ENCODE results near the gene SZT2.

Gene SZT2

GRCh38 chr1:43402089-43402865, 12.6 kb downstream of the SZT2 start:
- Histone ChIP-seq H3K27me3 (ENCODE audit: low read depth, low read length) (no peaks in the 10 kb centered on the region), H4K20me1 (ENCODE audit: insufficient read depth, low read length) (no peaks in the 10 kb centered on the region), H3K79me2 (ENCODE audit: low read length) (no peaks in the 10 kb centered on the region), H3K4me1 (ENCODE audit: low read length) (no peaks in the 10 kb centered on the region), H3K9me3 (ENCODE audit: insufficient read depth, low read length) (no peaks in the 10 kb centered on the region), H3K9ac (ENCODE audit: low read length) (no peak overlapping the region), H3K27ac (ENCODE audit: low read length) (no peak overlapping the region), H3K4me2 (ENCODE audit: low read length) (no peak overlapping the region), H3K4me3 (ENCODE audit: low read length) (no peak overlapping the region), H2AFZ (ENCODE audit: low read depth, low read length) (no peak overlapping the region), H3K36me3 (replicated peaks; ENCODE audit: low read depth, low read length) (peaks cover 3% of the 10 kb centered on the region)
- TF ChIP-seq CTCF (IDR thresholded peaks at IDR 0.05; ENCODE audit: low read depth, low read length): no peak
- no peak for TF ChIP-seq EZH2phosphoT487 (IDR thresholded peaks at IDR 0.05; ENCODE audit: low read depth)

GRCh38 chr1:43404353-43404752, 14.7 kb downstream of the SZT2 start:
- no peak overlapping the region for H3K4me3 ChIP-seq (ENCODE audit: low read length)
- no peak overlapping the region for H3K4me2 ChIP-seq (ENCODE audit: low read length)
- H3K9ac ChIP-seq (ENCODE audit: low read length): no peak overlapping the region
- peaks cover 3% of the 10 kb centered on the region for H3K36me3 ChIP-seq (replicated peaks; ENCODE audit: low read depth, low read length)
- H3K9me3 ChIP-seq (ENCODE audit: insufficient read depth, low read length): no peaks in the 10 kb centered on the region
- TF ChIP-seq EZH2phosphoT487 (IDR thresholded peaks at IDR 0.05; ENCODE audit: low read depth) (no peak), CTCF (IDR thresholded peaks at IDR 0.05; ENCODE audit: low read depth, low read length) (no peak)
- no peak overlapping the region for H3K27ac ChIP-seq (ENCODE audit: low read length)
- no peaks in the 10 kb centered on the region for H3K27me3 ChIP-seq (ENCODE audit: low read depth, low read length)
- H4K20me1 ChIP-seq (ENCODE audit: insufficient read depth, low read length): no peaks in the 10 kb centered on the region
- H3K4me1 ChIP-seq (ENCODE audit: low read length): no peaks in the 10 kb centered on the region
- no peak overlapping the region for H2AFZ ChIP-seq (ENCODE audit: low read depth, low read length)
- no peaks in the 10 kb centered on the region for H3K79me2 ChIP-seq (ENCODE audit: low read length)

- no peak for TF ChIP-seq EZH2phosphoT487 (IDR thresholded peaks at IDR 0.05; ENCODE audit: low read depth)
- TF ChIP-seq CTCF (IDR thresholded peaks at IDR 0.05; ENCODE audit: low read depth, low read length): no peak
- no peaks in the 10 kb centered on the region for H3K4me1 ChIP-seq (ENCODE audit: low read length)
- H4K20me1 ChIP-seq (ENCODE audit: insufficient read depth, low read length): no peaks in the 10 kb centered on the region
- H2AFZ ChIP-seq (ENCODE audit: low read depth, low read length): no peak overlapping the region
- no peaks in the 10 kb centered on the region for H3K9me3 ChIP-seq (ENCODE audit: insufficient read depth, low read length)
- H3K27ac ChIP-seq (ENCODE audit: low read length): no peak overlapping the region
- H3K27me3 ChIP-seq (ENCODE audit: low read depth, low read length): no peaks in the 10 kb centered on the region
- H3K4me2 ChIP-seq (ENCODE audit: low read length): no peak overlapping the region
- no peak overlapping the region for H3K4me3 ChIP-seq (ENCODE audit: low read length)
- H3K36me3 ChIP-seq (replicated peaks; ENCODE audit: low read depth, low read length): peaks cover 3% of the 10 kb centered on the region
- H3K9ac ChIP-seq (ENCODE audit: low read length): no peak overlapping the region
- H3K79me2 ChIP-seq (ENCODE audit: low read length): no peaks in the 10 kb centered on the region
These were observed 15.6 kb downstream of the SZT2 start for GRCh38 chr1:43405219-43405875.

GRCh38 chr1:43405876-43406234, 16.2 kb downstream of the SZT2 start:
- no peak overlapping the region for H3K27ac ChIP-seq (ENCODE audit: low read length)
- H3K4me2 ChIP-seq (ENCODE audit: low read length): no peak overlapping the region
- H3K36me3 ChIP-seq (replicated peaks; ENCODE audit: low read depth, low read length): peaks cover 3% of the 10 kb centered on the region
- no peaks in the 10 kb centered on the region for H3K4me1 ChIP-seq (ENCODE audit: low read length)
- H4K20me1 ChIP-seq (ENCODE audit: insufficient read depth, low read length): no peaks in the 10 kb centered on the region
- no peak for TF ChIP-seq EZH2phosphoT487 (IDR thresholded peaks at IDR 0.05; ENCODE audit: low read depth)
- no peak for TF ChIP-seq CTCF (IDR thresholded peaks at IDR 0.05; ENCODE audit: low read depth, low read length)
- no peak overlapping the region for H2AFZ ChIP-seq (ENCODE audit: low read depth, low read length)
- H3K9ac ChIP-seq (ENCODE audit: low read length): no peak overlapping the region
- no peaks in the 10 kb centered on the region for H3K9me3 ChIP-seq (ENCODE audit: insufficient read depth, low read length)
- H3K4me3 ChIP-seq (ENCODE audit: low read length): no peak overlapping the region
- H3K79me2 ChIP-seq (ENCODE audit: low read length): no peaks in the 10 kb centered on the region
- H3K27me3 ChIP-seq (ENCODE audit: low read depth, low read length): no peaks in the 10 kb centered on the region

All from OCI-LY3 (cell line).